ENCODE data around the gene HYLS1. TPM values are rescaled to one million over a fixed set of nuclear protein-coding genes. Genes with fewer than 3 reads are reported as not detected.

The HYLS1 gene
- total RNA-seq, 2 experiments from 2014 or later, result 11.1 to 11.7 TPM

GRCh38 chr11:125939081-125939521 is 51.6 kb downstream of the HYLS1 start:
- Mint-ChIP-seq H3K4me3 (no peak overlapping the region), H3K36me3 (ENCODE audit: low read depth) (peaks cover 3% of the 10 kb centered on the region), H3K27me3 (ENCODE audit: low read depth) (peaks cover 8% of the 10 kb centered on the region), H3K27ac (peak overlapping the region; percentile 49), H3K9me3 (ENCODE audit: insufficient read depth) (peaks cover 4% of the 10 kb centered on the region), H3K4me1 (ENCODE audit: low read depth) (peaks cover 15% of the 10 kb centered on the region)
- no peak for ATAC-seq
- ChIA-PET POLR2A (no interaction called here), CTCF (interaction anchor here (1.4 to 2.4 kb wide), 2 partner anchors 11 to 255 kb away, joined by 3 to 16 read pairs; no protein-coding TSS in a partner anchor)
- no peak for DNase-seq

- Mint-ChIP-seq H3K9me3 (ENCODE audit: insufficient read depth) (peaks cover 4% of the 10 kb centered on the region), H3K27me3 (ENCODE audit: low read depth) (peaks cover 7% of the 10 kb centered on the region), H3K27ac (no peak overlapping the region), H3K4me3 (no peak overlapping the region), H3K36me3 (ENCODE audit: low read depth) (peaks cover 3% of the 10 kb centered on the region), H3K4me1 (ENCODE audit: low read depth) (peaks cover 15% of the 10 kb centered on the region)
- POLR2A ChIA-PET, result no interaction called here
- CTCF ChIA-PET, result interaction anchor here (4.1 kb wide), 1 partner anchor 253 kb away, joined by 32 read pairs; no protein-coding TSS in a partner anchor
- DNase-seq, result no peak
- no peak for ATAC-seq
Measured at GRCh38 chr11:125940145-125940544, 52.7 kb downstream of the HYLS1 start.

- H3K4me3 Mint-ChIP-seq, result no peak overlapping the region
- DNase-seq, result no peak
- CTCF ChIA-PET, result interaction anchor here (1.3 to 4.1 kb wide), 4 partner anchors 15 to 252 kb away, joined by 3 to 32 read pairs (median 4); no protein-coding TSS in a partner anchor
- no peak overlapping the region for H3K27ac Mint-ChIP-seq
- ATAC-seq, result no peak
- H3K27me3 Mint-ChIP-seq (ENCODE audit: low read depth), result peaks cover 5% of the 10 kb centered on the region
- peaks cover 15% of the 10 kb centered on the region for H3K4me1 Mint-ChIP-seq (ENCODE audit: low read depth)
- peaks cover 4% of the 10 kb centered on the region for H3K9me3 Mint-ChIP-seq (ENCODE audit: insufficient read depth)
- POLR2A ChIA-PET, result no interaction called here
- peaks cover 3% of the 10 kb centered on the region for H3K36me3 Mint-ChIP-seq (ENCODE audit: low read depth)
Measured at GRCh38 chr11:125941267-125941618, 53.8 kb downstream of the HYLS1 start.

- H3K27ac Mint-ChIP-seq, result no peak overlapping the region
- ChIA-PET POLR2A (no interaction called here), CTCF (interaction anchor here (0.9 to 4.1 kb wide), 8 partner anchors 12 to 252 kb away, joined by 3 to 32 read pairs (median 4); no protein-coding TSS in a partner anchor)
- peak; percentile 67 for DNase-seq
- no peak overlapping the region for H3K4me3 Mint-ChIP-seq
- H3K27me3 Mint-ChIP-seq (ENCODE audit: low read depth), result peaks cover 2% of the 10 kb centered on the region
- H3K36me3 Mint-ChIP-seq (ENCODE audit: low read depth), result peaks cover 3% of the 10 kb centered on the region
- ATAC-seq, result peak; percentile 76
- peaks cover 15% of the 10 kb centered on the region for H3K4me1 Mint-ChIP-seq (ENCODE audit: low read depth)
- H3K9me3 Mint-ChIP-seq (ENCODE audit: insufficient read depth), result peaks cover 4% of the 10 kb centered on the region
Measured at GRCh38 chr11:125941619-125942611, 54.4 kb downstream of the HYLS1 start.

- H3K4me1 Mint-ChIP-seq (ENCODE audit: low read depth), result peaks cover 14% of the 10 kb centered on the region
- POLR2A ChIA-PET, result no interaction called here
- DNase-seq (no peak), ATAC-seq (no peak)
- H3K27ac Mint-ChIP-seq, result no peak overlapping the region
- CTCF ChIA-PET, result interaction anchor here (1.1 to 4.1 kb wide), 6 partner anchors 11 to 255 kb away, joined by 3 to 32 read pairs (median 4); no protein-coding TSS in a partner anchor
- peaks cover 3% of the 10 kb centered on the region for H3K36me3 Mint-ChIP-seq (ENCODE audit: low read depth)
- H3K4me3 Mint-ChIP-seq, result no peak overlapping the region
- peaks cover 2% of the 10 kb centered on the region for H3K27me3 Mint-ChIP-seq (ENCODE audit: low read depth)
- no peaks in the 10 kb centered on the region for H3K9me3 Mint-ChIP-seq (ENCODE audit: insufficient read depth)
Measured at GRCh38 chr11:125942771-125943428, 55.4 kb downstream of the HYLS1 start.

GRCh38 chr11:125943661-125944349 is 56.3 kb downstream of the HYLS1 start:
- POLR2A ChIA-PET, result no interaction called here
- Mint-ChIP-seq H3K4me3 (no peak overlapping the region), H3K27ac (no peak overlapping the region), H3K4me1 (ENCODE audit: low read depth) (peaks cover 5% of the 10 kb centered on the region), H3K36me3 (ENCODE audit: low read depth) (peaks cover 2% of the 10 kb centered on the region), H3K9me3 (ENCODE audit: insufficient read depth) (no peaks in the 10 kb centered on the region), H3K27me3 (ENCODE audit: low read depth) (peaks cover 2% of the 10 kb centered on the region)
- DNase-seq (no peak), ATAC-seq (no peak)
- CTCF ChIA-PET, result interaction anchor here (1.1 to 4.1 kb wide), 5 partner anchors 9 to 254 kb away, joined by 3 to 32 read pairs (median 5); no protein-coding TSS in a partner anchor

- H3K36me3 Mint-ChIP-seq (ENCODE audit: low read depth), result no peaks in the 10 kb centered on the region
- H3K9me3 Mint-ChIP-seq (ENCODE audit: insufficient read depth), result no peaks in the 10 kb centered on the region
- no peak overlapping the region for H3K27ac Mint-ChIP-seq
- peaks cover 2% of the 10 kb centered on the region for H3K27me3 Mint-ChIP-seq (ENCODE audit: low read depth)
- H3K4me1 Mint-ChIP-seq (ENCODE audit: low read depth), result peaks cover 2% of the 10 kb centered on the region
- no peak overlapping the region for H3K4me3 Mint-ChIP-seq
- ATAC-seq, result no peak
- ChIA-PET CTCF (interaction anchor here (1.2 to 2.0 kb wide), 2 partner anchors 10 to 249 kb away, joined by 3 to 5 read pairs; no protein-coding TSS in a partner anchor), POLR2A (no interaction called here)
- DNase-seq, result no peak
Measured at GRCh38 chr11:125944350-125945010, 57.0 kb downstream of the HYLS1 start.

- H3K9me3 Mint-ChIP-seq (ENCODE audit: insufficient read depth), result no peaks in the 10 kb centered on the region
- DNase-seq (no peak), ATAC-seq (no peak)
- peaks cover 2% of the 10 kb centered on the region for H3K27me3 Mint-ChIP-seq (ENCODE audit: low read depth)
- H3K36me3 Mint-ChIP-seq (ENCODE audit: low read depth), result no peaks in the 10 kb centered on the region
- no peak overlapping the region for H3K27ac Mint-ChIP-seq
- H3K4me1 Mint-ChIP-seq (ENCODE audit: low read depth), result peaks cover 2% of the 10 kb centered on the region
- ChIA-PET CTCF (interaction anchor here (1.2 to 2.0 kb wide), 2 partner anchors 10 to 248 kb away, joined by 3 to 5 read pairs; no protein-coding TSS in a partner anchor), POLR2A (no interaction called here)
- H3K4me3 Mint-ChIP-seq, result no peak overlapping the region
Measured at GRCh38 chr11:125945011-125945796, 57.7 kb downstream of the HYLS1 start.

- ChIA-PET CTCF (interaction anchor here (2.0 kb wide), 1 partner anchor 248 kb away, joined by 5 read pairs; no protein-coding TSS in a partner anchor), POLR2A (no interaction called here)
- Mint-ChIP-seq H3K9me3 (ENCODE audit: insufficient read depth) (no peaks in the 10 kb centered on the region), H3K27me3 (ENCODE audit: low read depth) (peaks cover 2% of the 10 kb centered on the region), H3K4me3 (no peak within 1 kb of the TSS), H3K27ac (no peak within 1 kb of the TSS), H3K36me3 (ENCODE audit: low read depth) (no peaks in the 10 kb centered on the region), H3K4me1 (ENCODE audit: low read depth) (peaks cover 2% of the 10 kb centered on the region)
- ATAC-seq (no peak), DNase-seq (no peak)
Measured at GRCh38 chr11:125945797-125946520, 58.5 kb downstream of the HYLS1 start, which contains the start of gene VSIG10L2. VSIG10L2 (plus strand) TSS chr11:125946044; CDS start chr11:125946056, 12 bp downstream.
